Amygdala (tissue), 56 donors: ENCODE data around the gene VKORC1.

Experiments
- DNase-seq, 56 donors: peaks; one replicate each; lab custom pipeline; 2025; lab: John Stamatoyannopoulos, UW

The VKORC1 gene

GRCh38 chr16:31130899-31131298 lies 36.3 kb upstream of the VKORC1 start:
- no peak for DNase-seq

DNA sequence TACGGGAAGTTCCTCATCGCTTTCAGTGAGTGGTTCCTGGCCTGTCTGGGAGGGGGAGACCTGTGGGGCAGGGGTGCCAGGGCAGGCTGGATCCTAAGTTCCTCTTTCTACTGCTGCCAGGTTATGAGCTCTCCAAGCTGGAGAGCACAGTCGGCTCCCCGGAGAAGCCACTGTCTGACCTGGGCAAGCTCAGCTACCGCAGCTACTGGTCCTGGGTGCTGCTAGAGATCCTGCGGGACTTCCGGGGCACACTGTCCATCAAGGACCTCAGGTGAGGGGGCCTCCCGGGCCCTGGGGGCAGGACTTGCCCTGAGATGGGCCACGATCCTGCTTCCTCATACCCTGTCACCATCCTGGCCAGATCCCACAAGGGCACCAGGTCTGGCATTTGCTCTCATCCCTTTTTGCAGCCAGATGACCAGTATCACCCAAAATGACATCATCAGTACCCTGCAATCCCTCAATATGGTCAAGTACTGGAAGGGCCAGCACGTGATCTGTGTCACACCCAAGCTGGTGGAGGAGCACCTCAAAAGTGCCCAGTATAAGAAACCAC lies 35.8 kb upstream of the VKORC1 start:
- DNase-seq: no peak

GRCh38 chr16:31129568-31130335 lies 35.2 kb upstream of the VKORC1 start:
- DNase-seq: peak in 21 of 56 donors; percentile 5 to 67 (median 43)

GRCh38 chr16:31128711-31129567 lies 34.3 kb upstream of the VKORC1 start:
- peak in 26 of 56 donors; percentile 11 to 61 (median 37) for DNase-seq

DNA sequence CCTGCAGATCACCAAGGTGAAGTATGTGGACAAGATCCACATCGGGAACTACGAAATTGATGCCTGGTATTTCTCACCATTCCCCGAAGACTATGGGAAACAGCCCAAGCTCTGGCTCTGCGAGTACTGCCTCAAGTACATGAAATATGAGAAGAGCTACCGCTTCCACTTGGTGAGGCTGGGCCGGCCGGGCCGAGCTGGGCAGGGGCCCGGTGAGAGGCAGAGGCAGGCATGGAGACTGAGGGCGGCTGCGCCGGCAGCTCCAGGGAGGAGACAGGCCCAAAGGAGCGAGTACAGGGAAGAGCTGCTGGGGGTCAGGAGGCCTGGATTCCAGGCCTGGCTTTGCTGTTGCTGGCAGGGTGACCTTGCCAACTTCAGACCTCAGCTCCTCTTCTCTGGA lies 32.6 kb upstream of the VKORC1 start:
- no peak for DNase-seq

DNA sequence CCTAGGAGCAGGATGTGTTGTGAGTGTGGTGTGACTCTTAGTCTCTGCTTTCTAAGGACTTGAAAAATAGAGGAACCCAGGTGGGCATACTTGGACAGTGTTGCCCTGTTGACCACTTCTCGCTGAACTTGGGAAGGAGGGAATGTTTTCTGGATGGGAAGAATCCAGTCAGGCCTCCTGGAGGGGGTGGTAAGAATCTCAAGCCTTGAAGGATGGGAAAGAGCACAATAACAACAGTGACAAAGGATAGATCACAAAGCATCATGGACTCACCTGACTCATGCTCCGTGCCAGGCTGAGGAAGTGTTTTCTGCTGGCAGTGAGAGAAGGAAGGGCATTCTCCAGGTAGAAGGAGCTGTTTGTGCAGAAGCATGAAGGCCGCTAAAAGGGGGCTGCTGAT lies 31.2 kb upstream of the VKORC1 start:
- no peak for DNase-seq

DNA sequence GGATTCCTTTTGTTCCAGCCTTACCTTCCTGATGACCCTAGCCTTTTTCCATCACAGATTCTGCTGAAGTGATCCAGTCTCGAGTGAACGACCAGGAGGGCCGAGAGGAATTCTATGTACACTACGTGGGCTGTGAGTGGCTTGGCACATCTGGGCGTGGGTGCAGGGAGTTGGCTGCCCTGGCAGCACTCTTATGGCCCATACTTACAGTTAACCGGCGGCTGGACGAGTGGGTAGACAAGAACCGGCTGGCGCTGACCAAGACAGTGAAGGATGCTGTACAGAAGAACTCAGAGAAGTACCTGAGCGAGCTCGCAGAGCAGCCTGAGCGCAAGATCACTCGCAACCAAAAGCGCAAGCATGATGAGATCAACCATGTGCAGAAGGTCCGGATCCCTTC lies 25.5 kb upstream of the VKORC1 start:
- no peak for DNase-seq

GRCh38 chr16:31118223-31119155 lies 23.9 kb upstream of the VKORC1 start:
- DNase-seq: no peak

- DNase-seq: peak; percentile 70 to 98 (median 96)
Measured at GRCh38 chr16:31117384-31118222, 23.0 kb upstream of the VKORC1 start, which contains the start of gene KAT8. KAT8 (plus strand) TSS chr16:31117664; CDS start chr16:31117682, 18 bp downstream.

- DNase-seq: no peak
Measured at GRCh38 chr16:31114468-31114867, 19.9 kb upstream of the VKORC1 start.

DNA sequence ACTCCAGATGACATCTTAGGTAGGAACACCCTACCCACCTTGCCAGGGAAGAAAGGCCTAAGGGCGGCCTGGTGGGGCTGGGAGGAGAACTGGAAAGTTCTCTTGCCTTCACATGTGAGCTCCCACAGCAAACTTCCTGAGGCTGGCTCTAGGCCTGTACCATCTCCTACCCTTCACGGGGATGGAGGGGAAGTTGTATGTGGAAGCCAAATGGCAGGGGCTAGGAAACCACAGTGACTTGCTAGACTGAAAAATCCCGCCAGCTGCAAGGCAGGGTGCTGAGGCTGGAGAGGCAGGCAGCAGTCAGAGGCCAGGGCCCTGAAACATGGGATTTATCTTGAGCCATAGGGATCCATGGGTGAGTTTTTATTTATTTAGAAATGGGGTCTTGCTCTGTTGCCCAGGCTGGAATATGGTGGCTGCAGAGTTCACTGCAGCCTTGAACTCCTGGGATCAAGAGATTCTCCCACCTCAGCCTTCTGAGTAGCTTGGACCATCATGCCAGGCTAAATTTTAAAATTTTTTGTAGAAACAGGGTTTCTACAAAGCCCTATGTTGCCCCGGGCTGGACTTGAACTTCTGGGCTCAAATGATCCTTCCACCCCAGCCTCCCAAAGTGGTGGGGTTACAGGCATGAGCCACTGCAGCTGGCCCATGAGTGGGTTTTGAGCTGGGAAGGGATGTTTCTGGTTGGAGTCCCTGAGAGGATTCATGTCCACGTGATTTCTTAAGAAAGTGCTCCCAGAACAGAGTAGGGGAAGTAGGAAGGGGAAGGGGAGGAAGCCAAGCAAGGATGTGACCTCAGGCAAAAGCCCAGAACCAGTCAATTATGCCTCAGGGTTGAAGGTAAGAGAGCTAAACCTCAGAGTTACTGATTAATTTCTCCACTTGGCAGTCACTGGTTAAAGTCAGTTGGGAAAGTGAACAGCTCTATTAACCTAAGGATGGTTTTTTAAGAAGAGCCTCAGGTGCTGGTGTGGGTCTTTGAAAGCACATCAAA lies 18.8 kb upstream of the VKORC1 start:
- peak in 1 of 56 donors; percentile 22 for DNase-seq

- DNase-seq: no peak
Measured at GRCh38 chr16:31112711-31113110, 18.1 kb upstream of the VKORC1 start.

GRCh38 chr16:31111881-31112466 lies 17.4 kb upstream of the VKORC1 start:
- no peak for DNase-seq

DNA sequence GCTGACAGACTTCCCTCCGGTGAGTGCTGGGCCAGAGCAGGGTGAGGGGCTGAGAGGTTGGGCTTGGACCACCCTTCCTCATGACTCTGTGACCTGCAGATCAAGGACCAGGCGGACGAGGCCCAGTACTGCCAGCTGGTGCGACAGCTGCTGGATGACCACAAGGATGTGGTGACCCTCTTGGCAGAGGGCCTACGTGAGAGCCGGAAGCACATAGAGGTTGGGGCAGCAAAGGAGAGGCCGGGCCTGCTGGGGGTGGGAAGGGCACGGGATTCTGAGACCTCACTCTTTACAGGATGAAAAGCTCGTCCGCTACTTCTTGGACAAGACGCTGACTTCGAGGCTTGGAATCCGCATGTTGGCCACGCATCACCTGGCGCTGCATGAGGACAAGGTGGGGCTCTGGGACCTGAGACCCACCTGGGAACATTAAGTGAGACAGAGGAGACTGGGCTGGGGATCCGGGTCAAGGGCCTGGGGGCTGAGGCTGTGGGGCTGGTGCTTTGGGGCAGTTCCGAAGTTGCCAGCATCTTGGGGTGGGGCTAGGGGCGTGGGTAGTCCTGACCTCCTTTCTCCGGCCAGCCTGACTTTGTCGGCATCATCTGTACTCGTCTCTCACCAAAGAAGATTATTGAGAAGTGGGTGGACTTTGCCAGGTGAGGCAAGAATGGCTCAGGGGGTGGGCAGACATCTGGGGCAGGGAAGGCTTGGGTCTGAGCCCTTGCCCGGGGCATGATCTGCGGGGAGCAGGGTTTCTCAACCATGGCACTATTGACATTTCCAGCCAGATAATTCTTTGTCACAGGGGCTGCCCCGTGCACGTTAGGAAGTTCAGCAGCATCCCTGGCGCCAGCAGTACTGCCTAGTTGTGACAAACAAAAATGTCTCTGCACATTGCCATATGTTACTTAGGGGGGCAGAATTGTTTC lies 15.8 kb upstream of the VKORC1 start:
- no peak for DNase-seq

DNA sequence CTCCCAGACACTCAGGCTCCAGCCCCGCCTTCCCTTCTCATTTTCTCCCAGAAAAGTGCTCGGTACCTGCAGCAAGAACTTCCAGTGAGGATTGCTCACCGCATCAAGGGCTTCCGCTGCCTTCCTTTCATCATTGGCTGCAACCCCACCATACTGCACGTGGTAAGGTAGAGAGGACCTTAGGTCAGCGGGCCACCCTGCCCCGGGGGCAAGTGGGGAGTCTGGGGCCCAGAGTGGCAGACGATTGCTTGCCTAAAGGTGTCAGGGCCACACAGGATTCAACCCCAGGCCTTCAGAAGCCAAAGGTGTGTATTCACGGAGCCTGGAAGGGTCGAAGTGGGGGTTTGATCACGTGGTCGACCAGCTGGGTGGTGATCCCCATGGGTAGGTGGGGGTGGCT lies 15.0 kb upstream of the VKORC1 start:
- DNase-seq: no peak

DNA sequence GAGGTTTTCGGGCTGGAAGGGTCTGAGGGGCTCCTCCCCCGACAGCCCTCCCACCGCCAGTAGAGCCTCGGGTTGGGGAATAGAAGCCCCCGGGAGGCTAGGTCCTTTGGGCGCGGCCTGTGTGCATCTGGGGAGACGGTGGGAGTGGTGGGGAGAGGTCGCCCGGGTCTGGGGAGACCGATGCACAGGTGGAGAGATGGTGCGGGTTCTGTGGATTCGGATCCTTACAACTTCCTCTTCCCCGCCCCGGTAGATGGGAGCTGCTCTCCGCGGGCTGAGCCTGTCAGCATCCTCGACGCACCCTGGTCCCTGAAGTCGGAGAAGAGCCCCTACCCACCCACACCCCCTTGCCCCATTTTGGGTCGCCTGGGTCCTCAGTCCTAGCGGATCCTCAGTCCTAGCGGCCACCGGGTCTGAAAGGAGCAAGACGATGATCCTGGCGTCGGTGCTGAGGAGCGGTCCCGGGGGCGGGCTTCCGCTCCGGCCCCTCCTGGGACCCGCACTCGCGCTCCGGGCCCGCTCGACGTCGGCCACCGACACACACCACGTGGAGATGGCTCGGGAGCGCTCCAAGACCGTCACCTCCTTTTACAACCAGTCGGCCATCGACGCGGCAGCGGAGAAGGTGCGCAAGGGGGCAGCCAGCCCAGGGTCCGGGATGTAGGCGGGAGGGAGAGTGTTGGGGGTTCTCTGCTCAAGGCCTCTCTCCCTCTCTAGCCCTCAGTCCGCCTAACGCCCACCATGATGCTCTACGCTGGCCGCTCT lies 14.4 kb upstream of the VKORC1 start:
- no peak for DNase-seq
